Heart right ventricle (tissue), 16 donors: ENCODE results near the gene SHB. TPM values are rescaled to one million over a fixed set of nuclear protein-coding genes. Genes with fewer than 3 reads are reported as not detected.
A peak's percentile ranks its signal among the peaks of the same experiment; 100 is the strongest.

Experiments
- ATAC-seq, 8 donors: fragments of 200-7000 bp; cut with Tn5 transposase; one replicate each; pipeline ENCODE4 v1.9.1; 2020; ENCODE audit warnings: mild to moderate bottlenecking in 8 of 8, moderate library complexity in 8 of 8, moderate number of reproducible peaks in 1 of 8
- DNase-seq, 2 donors: peaks; one replicate each; pipeline ENCODE4 v3.0.0-alpha.2; 2020
- H3K27ac ChIP-seq, 10 donors: fragments of 200-600 bp; sonication (generic) in 2 of 10; one replicate each; pipeline versions ENCODE4 v1.5.0 to v1.8.0; 2020 to 2022; ENCODE audit warnings: mild to moderate bottlenecking in 3 of 10
- H3K27me3 ChIP-seq, 7 donors: fragments of 200-600 bp; one replicate each; pipeline ENCODE4 v1.8.0; 2021 to 2022; ENCODE audit warnings: mild to moderate bottlenecking in 2 of 7
- H3K36me3 ChIP-seq, 9 donors: fragments of 200-600 bp; sonication (generic) in 1 of 9; one replicate each; pipeline versions ENCODE4 v1.5.0 to v1.8.0; 2020 to 2022; ENCODE audit warnings: mild to moderate bottlenecking in 2 of 9
- H3K4me1 ChIP-seq, 9 donors: fragments of 200-600 bp; sonication (generic) in 1 of 9; one replicate each; pipeline versions ENCODE4 v1.5.0 to v1.8.0; 2020 to 2022; ENCODE audit warnings: mild to moderate bottlenecking in 4 of 9
- H3K4me3 ChIP-seq, 10 donors: fragments of 200-600 bp; sonication (generic) in 2 of 10; one replicate each; pipeline versions ENCODE4 v1.5.0 to v1.8.0; 2020 to 2022; ENCODE audit warnings: mild to moderate bottlenecking in 7 of 10, moderate library complexity in 2 of 10
- H3K9me3 ChIP-seq, 11 donors: fragments of 200-600 bp in 10 of 11; sonication (generic) in 2 of 11; one replicate each; pipeline versions ENCODE4 v1.5.0 to v1.8.0; 2013 to 2022; ENCODE audit warnings: mild to moderate bottlenecking in 2 of 11, control low read depth in 1 of 11, moderate library complexity in 1 of 11
- WGBS, 2 donors: extraction: QIAGEN DNeasy Blood & Tissue Kit; methylation state at CpG; one replicate each; pipeline ENCODE4 v1.1.7; 2013; ENCODE audit warnings: inconsistent platforms in 1 of 2; 5-methylcytosine and 5-hydroxymethylcytosine counted together
- intact Hi-C, 10 donors: fragments of 100-400 bp; cut with DNase I; formaldehyde crosslinking; loops; one replicate each; pipeline versions ENCODE4 v1.11.1 to v1.14.2; 2022
- polyA plus RNA-seq, 2 donors: library from polyadenylated mRNA; stranded (reverse); fragments of 200-250 nt; gene quantifications; one replicate each; pipeline ENCODE4 v1.2.3, GENCODE V29; 2013
- total RNA-seq, 10 donors: library from RNA; stranded (reverse); fragmentation: NEBNext Ultra II Directional in 3 of 10; extraction: Animal tissue kit (Norgen Biotek cat#: 25700) in 3 of 10; gene quantifications; one replicate each; pipeline versions ENCODE4 v1.2.1 to v1.2.4, GENCODE V29; 2021 to 2023
- TF ChIP-seq, protein P1 (sequence below), 9 donors: fragments of 200-600 bp; sonication (generic) in 2 of 9; IDR thresholded peaks; one replicate each; pipeline versions ENCODE4 v1.5.0 to v1.8.0; 2021 to 2022; ENCODE audit warnings: antibody characterized with exemption in 9 of 9, mild to moderate bottlenecking in 5 of 9, moderate library complexity in 1 of 9
- donor health status: Arrhythmogenic right ventricular cardiomyopathy.
- donor health status: ischemic (EF 13 %, LVEDD 7.1; RV severe dilation, severe dysfunction).
- donor health status: healthy with polysubstance abuse.
- donor health status: DM: no; HTN: yes; CAD: no.
- donor health status: DM: no; HTN: no; CAD: no.
- donor health status: ischemic (EF 25% LVEDD 6.9; RV normal size, moderate dysfunction).
- donor health status: ischemic (EF 25% LVEDD 5.7; RV mildly dilated, moderate dysfunction).
- donor health status: healthy.
- donor health status: DM: yes; HTN: yes; CAD: no.
- donor health status: Ischemic cardiomyopathy.
- donor health status: ischemic (EF 35%, LVEDD 5.7; RV mildly dilated, moderate dysfunction).
- donor health status: nonischemic (EF 11% LVEDD 7.7; RV severe dilation, severe dysfunction).
- donor health status: DM: yes; HTN: yes; CAD: no.
- donor health status: PGD.
- donor health status: ischemic (EF 29% LVEDD 5.4; RV normal size, mild dysfunction).
- donor health status: nonischemic (EF 23%, LVEDD 6.1; RV moderate dilation, normal function).

SHB gene
- total and polyA plus RNA-seq, 12 donors = 5.7 to 26.6 (median 18.0) TPM

DNA sequence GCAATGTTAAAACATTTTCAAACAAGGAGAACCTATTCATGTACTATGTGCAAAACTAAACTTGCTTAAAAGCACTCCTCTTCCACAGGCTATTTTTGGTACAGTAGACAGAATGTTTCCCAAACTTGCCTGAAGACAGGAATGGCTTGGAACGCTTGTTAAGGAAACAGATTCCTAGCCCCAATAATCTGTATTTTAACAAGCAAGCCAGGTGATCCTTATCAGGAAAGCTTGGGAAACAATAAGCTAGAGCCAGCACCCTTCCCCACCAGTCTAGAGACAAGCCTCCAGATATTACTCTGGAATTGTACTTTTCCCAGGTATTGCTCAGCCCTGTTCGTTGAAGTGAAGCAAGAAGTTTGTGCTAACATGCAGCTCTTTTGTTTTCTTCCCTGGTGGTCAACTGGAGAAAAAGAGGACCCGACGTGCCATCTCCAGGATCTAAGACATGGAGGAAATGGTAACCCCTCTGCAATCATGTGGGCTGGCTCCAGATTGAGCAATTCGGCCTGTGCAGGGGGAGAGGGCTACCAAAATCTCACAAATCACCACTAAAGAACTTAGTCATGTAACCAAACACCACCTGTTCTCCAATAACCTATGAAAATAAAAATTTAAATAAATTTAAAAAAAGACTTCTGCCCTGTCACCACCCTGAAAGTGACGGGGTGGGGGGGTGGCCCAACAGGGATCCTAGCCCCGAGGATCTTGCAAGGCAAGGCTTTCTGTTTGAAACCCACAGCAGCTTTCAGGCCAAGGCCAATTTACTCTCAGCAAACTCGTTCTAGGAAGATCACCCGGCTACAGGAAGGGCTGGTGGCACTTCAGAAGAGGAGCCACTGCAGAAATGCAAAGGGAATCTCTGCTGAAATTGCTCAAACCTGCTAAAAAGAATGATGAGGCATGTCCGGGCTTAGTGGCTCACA, 48.6 kb downstream of the SHB start:
- TF ChIP-seq, protein P1, sequence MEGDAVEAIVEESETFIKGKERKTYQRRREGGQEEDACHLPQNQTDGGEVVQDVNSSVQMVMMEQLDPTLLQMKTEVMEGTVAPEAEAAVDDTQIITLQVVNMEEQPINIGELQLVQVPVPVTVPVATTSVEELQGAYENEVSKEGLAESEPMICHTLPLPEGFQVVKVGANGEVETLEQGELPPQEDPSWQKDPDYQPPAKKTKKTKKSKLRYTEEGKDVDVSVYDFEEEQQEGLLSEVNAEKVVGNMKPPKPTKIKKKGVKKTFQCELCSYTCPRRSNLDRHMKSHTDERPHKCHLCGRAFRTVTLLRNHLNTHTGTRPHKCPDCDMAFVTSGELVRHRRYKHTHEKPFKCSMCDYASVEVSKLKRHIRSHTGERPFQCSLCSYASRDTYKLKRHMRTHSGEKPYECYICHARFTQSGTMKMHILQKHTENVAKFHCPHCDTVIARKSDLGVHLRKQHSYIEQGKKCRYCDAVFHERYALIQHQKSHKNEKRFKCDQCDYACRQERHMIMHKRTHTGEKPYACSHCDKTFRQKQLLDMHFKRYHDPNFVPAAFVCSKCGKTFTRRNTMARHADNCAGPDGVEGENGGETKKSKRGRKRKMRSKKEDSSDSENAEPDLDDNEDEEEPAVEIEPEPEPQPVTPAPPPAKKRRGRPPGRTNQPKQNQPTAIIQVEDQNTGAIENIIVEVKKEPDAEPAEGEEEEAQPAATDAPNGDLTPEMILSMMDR (IDR thresholded peaks at IDR 0.05) = no peak
- H3K4me3 ChIP-seq = no peak overlapping the region
- peaks cover 0 to 5% (median 0%) of the 10 kb centered on the region in 9 donors for H3K36me3 ChIP-seq
- H3K27me3 ChIP-seq = no peaks in the 10 kb centered on the region
- peak overlapping the region in 6 of 10 donors; percentile 11 to 70 (median 59) for H3K27ac ChIP-seq
- DNase-seq = no peak
- ATAC-seq = no peak
- intact Hi-C loops = loop anchor here in 2 of 10 donors (5.0 to 10.0 kb wide), 2 partner anchors 37 to 56 kb away; no protein-coding TSS in a partner anchor
- WGBS, 2 donors = 62 to 68% methylated on average over 10 of the region's 10 CpGs
- H3K4me1 ChIP-seq = peaks cover 51 to 98% (median 82%) of the 10 kb centered on the region in 9 donors
- no peaks in the 10 kb centered on the region for H3K9me3 ChIP-seq

DNA sequence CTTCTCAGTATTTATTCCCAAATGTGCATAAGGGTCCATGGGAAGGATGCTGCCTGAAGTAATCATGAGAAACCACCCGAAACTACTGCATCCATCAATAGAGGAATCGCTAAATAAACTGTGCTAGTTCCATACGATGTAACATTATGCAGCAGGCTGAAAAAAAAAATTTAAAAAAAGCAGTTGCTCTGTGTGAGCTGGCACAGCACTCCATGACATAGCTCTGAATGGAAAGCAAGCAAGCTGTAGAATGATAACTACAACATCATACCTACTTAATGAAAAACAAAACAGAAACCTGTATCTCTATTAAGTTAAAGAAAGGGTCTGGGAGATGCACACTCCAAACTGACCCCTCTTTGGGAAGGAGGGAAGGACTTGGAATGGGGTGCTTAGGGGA, 49.3 kb downstream of the SHB start:
- 67 to 72% methylated on average over 3 of the region's 3 CpGs for WGBS, 2 donors
- Histone ChIP-seq H3K36me3 (peaks cover 0 to 10% (median 2%) of the 10 kb centered on the region in 9 donors), H3K27ac (peak overlapping the region in 7 of 10 donors; percentile 45 to 70 (median 64)), H3K9me3 (no peaks in the 10 kb centered on the region), H3K27me3 (no peaks in the 10 kb centered on the region), H3K4me1 (peaks cover 48 to 98% (median 76%) of the 10 kb centered on the region in 9 donors), H3K4me3 (no peak overlapping the region)
- intact Hi-C loops = loop anchor here in 9 of 10 donors (2.0 to 10.0 kb wide), 12 partner anchors 38 to 107 kb away; partner anchors contain the start of gene SHB (in 7 of the 9)
- ATAC-seq (no peak), DNase-seq (no peak)
- TF ChIP-seq, protein P1 (IDR thresholded peaks at IDR 0.05) = no peak

DNA sequence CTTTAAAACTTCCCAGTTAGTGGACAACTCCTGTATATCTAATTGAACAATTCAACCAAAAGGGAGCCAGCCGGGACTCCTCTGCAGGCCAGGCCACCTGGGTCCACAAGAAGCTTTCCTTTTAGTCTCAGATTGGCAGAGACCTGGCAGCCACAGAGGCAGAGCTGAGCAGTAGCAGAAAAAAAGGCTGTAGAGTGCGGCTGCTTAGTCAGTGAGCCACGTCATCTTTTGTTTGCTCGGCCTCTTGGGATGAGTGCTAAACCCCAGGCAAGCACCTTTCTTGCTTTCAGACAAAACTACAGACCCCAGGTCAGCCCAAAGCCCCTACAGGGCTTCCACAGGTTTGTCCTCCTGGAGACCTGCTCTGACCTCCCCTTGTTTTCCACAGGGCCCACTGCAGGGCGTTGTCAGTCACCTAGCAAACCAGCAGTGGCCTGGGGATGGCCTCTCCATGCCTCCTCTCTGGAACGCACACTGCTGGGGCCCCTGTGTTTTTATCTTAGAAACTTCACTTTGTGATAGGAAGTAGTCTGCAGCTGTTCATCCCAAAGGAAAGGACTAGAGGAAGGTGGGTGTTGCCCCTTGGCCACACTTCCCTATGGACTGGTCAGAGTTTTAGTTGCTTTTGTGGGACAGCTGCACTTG, 49.9 kb downstream of the SHB start:
- Histone ChIP-seq H3K27me3 (no peaks in the 10 kb centered on the region), H3K36me3 (peaks cover 0 to 16% (median 5%) of the 10 kb centered on the region in 9 donors), H3K4me1 (peaks cover 42 to 96% (median 69%) of the 10 kb centered on the region in 9 donors), H3K4me3 (no peak overlapping the region), H3K27ac (peak overlapping the region in 8 of 10 donors; percentile 1 to 70 (median 65)), H3K9me3 (no peaks in the 10 kb centered on the region)
- DNase-seq (no peak), ATAC-seq (peak in 7 of 8 donors; percentile 25 to 61 (median 36))
- 29 to 36% methylated on average over 6 of the region's 6 CpGs for WGBS, 2 donors
- TF ChIP-seq, protein P1 (IDR thresholded peaks at IDR 0.05) = no peak
- intact Hi-C loops = loop anchor here in 9 of 10 donors (2.0 to 10.0 kb wide), 10 partner anchors 46 to 107 kb away; partner anchors contain the start of gene SHB (in 7 of the 9)
